HepG2 (cell line): ENCODE results near the gene ZBTB7B. TPM values are rescaled to one million over a fixed set of nuclear protein-coding genes. Genes with fewer than 3 reads are reported as not detected.

Source experiments
- ATF6 ChIP-seq: sonication (generic); formaldehyde crosslinking; conservative IDR thresholded peaks from 2 replicates; pipeline ENCODE4 v1.4.0; 2020; ENCODE audit warnings: missing genetic modification reagents
- ELK4 ChIP-seq: sonication (generic); formaldehyde crosslinking; IDR thresholded peaks from 2 replicates; pipeline ENCODE4 v1.9.0; 2021; ENCODE audit warnings: missing genetic modification reagents, borderline replicate concordance
- GFI1 ChIP-seq: sonication (generic); formaldehyde crosslinking; IDR thresholded peaks from 2 replicates; pipeline ENCODE4 v1.5.0; 2020; ENCODE audit warnings: missing genetic modification reagents, mild to moderate bottlenecking, borderline replicate concordance
- HIVEP1 ChIP-seq: sonication (generic); formaldehyde crosslinking; IDR thresholded peaks from 2 replicates; pipeline ENCODE4 v1.4.0; 2020; ENCODE audit warnings: mild to moderate bottlenecking, missing genetic modification reagents
- KDM5B ChIP-seq: sonication (generic); formaldehyde crosslinking; IDR thresholded peaks from 2 replicates; pipeline ENCODE4 v1.4.0; 2020; ENCODE audit warnings: missing genetic modification reagents, mild to moderate bottlenecking, borderline replicate concordance
- PLRG1 ChIP-seq: fragments of 450-650 bp; conservative IDR thresholded peaks from 2 replicates; pipeline ENCODE4 v1.6.1; 2016
- POLR2A ChIP-seq, 2 experiments: IDR thresholded peaks; 2 replicates each; pipeline ENCODE4 v1.6.1; 2011; ENCODE audit warnings: low read depth in 2 of 2, low read length in 2 of 2, mild to moderate bottlenecking in 1 of 2, moderate library complexity in 1 of 2; ENCODE audit not compliant: insufficient read depth in 1 of 2
- PRDM10 ChIP-seq: sonication (generic); formaldehyde crosslinking; IDR thresholded peaks from 2 replicates; pipeline ENCODE4 v1.4.0; 2020; ENCODE audit warnings: low read depth, missing genetic modification reagents
- SMAD3 ChIP-seq: sonication (generic); formaldehyde crosslinking; IDR thresholded peaks from 2 replicates; pipeline ENCODE4 v1.4.0; 2020; ENCODE audit warnings: missing genetic modification reagents
- TFAP4 ChIP-seq: sonication (generic); IDR thresholded peaks from 2 replicates; pipeline ENCODE4 v1.6.1; 2016; ENCODE audit warnings: low read depth, borderline replicate concordance
- ZKSCAN1 ChIP-seq: fragments of 150-350 bp; IDR thresholded peaks from 2 replicates; pipeline ENCODE4 v1.6.1; 2014; ENCODE audit warnings: low read length
- ZNF609 ChIP-seq: sonication (generic); formaldehyde crosslinking; IDR thresholded peaks from 2 replicates; pipeline ENCODE4 v1.4.0; 2020; ENCODE audit warnings: mild to moderate bottlenecking, missing genetic modification reagents, borderline replicate concordance
- ZNF782 ChIP-seq: sonication (generic); formaldehyde crosslinking; IDR thresholded peaks from 2 replicates; pipeline ENCODE4 v1.4.0; 2020; ENCODE audit warnings: missing genetic modification reagents, mild to moderate bottlenecking, borderline replicate concordance
- ZNF800 ChIP-seq: sonication (generic); formaldehyde crosslinking; IDR thresholded peaks from 2 replicates; pipeline ENCODE4 v1.4.0; 2020; ENCODE audit warnings: missing genetic modification reagents
- polyA plus RNA-seq, 8 experiments: library from polyadenylated mRNA; depleted of rRNA in 3 of 8; stranded (reverse) in 7 of 8; unstranded in 1 of 8; fragments of >200 nt; fragmentation: Illumina TruSeq in 4 of 8; extraction: Trizol in 4 of 8; gene quantifications; 2 replicates each; pipeline versions ENCODE4 v1.2.1 to v1.2.3, GENCODE V29; 2011 to 2016; ENCODE audit warnings: low read depth in 4 of 8, missing spikeins in 1 of 8, mixed read lengths in 1 of 8; ENCODE audit not compliant: insufficient read depth in 1 of 8
- total RNA-seq, 5 experiments: library from RNA; depleted of rRNA; stranded (reverse); fragments of >200 nt; fragmentation: Illumina TruSeq; extraction: Trizol; gene quantifications; 2 replicates each; pipeline ENCODE4 v1.2.3, GENCODE V29; 2016; ENCODE audit warnings: low read depth in 1 of 5

Gene ZBTB7B
- total and polyA plus RNA-seq, 2 of the 13 experiments (the other 11 are each of a cell fraction or from before 2014, with no cell fraction given) = 15.5 to 17.5 TPM

GRCh38 chr1:155063550-155064110 is 61.0 kb downstream of the ZBTB7B start, which contains the start of gene EFNA4 (continued):
- no peak for TF ChIP-seq ELK4 (CRISPR knock-in tag)
- TF ChIP-seq HIVEP1 = no peak
- 0 out of 2 replicates have a peak, but pooled peaks have one; percentile 50 for TF ChIP-seq ZNF800
- TF ChIP-seq ZNF782 (CRISPR knock-in tag) = no peak
- peak; percentile 26; the same call in 1 of the 2 replicates for TF ChIP-seq PRDM10 (CRISPR knock-in tag)
- no peak for TF ChIP-seq PLRG1
- 0 out of 2 replicates have a peak, but pooled peaks have one; percentile 19 for TF ChIP-seq SMAD3 (CRISPR knock-in tag)
- TF ChIP-seq GFI1 (CRISPR knock-in tag) = 0 out of 2 replicates have a peak, but pooled peaks have one; percentile 38
- TF ChIP-seq POLR2A (IDR thresholded peaks at IDR 0.05; ENCODE audit: insufficient read depth in 1 of 2, low read depth in 2 of 2, low read length in 2 of 2) = peak; percentile 81 to 95
- no peak for TF ChIP-seq ATF6 (CRISPR knock-in tag)
- TF ChIP-seq KDM5B (CRISPR knock-in tag) = peak; percentile 21; the same call in 1 of the 2 replicates
- TF ChIP-seq ZKSCAN1 = no peak
- TF ChIP-seq TFAP4 = no peak
- TF ChIP-seq ZNF609 (CRISPR knock-in tag) = no peak; the same call in 1 of the 2 replicates
